Breast epithelium (tissue), 4 donors: ENCODE data around the gene PROK1. TPM values are rescaled to one million over a fixed set of nuclear protein-coding genes. Genes with fewer than 3 reads are reported as not detected.
"Not testable (repeated sequence)": the region's sequence is repeated elsewhere in the genome, so short reads cannot be mapped to it uniquely, and the experiment has no call there.

Source experiments
- DNase-seq, 2 donors: peaks; one replicate each; pipeline ENCODE4 v3.0.0-alpha.2; 2019; ENCODE audit warnings: low spot score in 2 of 2
- H3K27ac ChIP-seq, 2 donors: fragments of 200-600 bp; sonication (generic) in 1 of 2; one replicate each; pipeline ENCODE4 v1.5.1; 2016 to 2019; ENCODE audit warnings: mild to moderate bottlenecking in 1 of 2
- H3K27me3 ChIP-seq, 2 donors: fragments of 200-600 bp; sonication (generic) in 1 of 2; one replicate each; pipeline versions ENCODE4 v1.5.1 to v1.6.0; 2017 to 2019; ENCODE audit warnings: control low read depth in 1 of 2, mild to moderate bottlenecking in 1 of 2
- H3K36me3 ChIP-seq: fragments of 200-600 bp; one replicate; pipeline ENCODE4 v1.5.1; 2019
- H3K4me1 ChIP-seq, 2 donors: fragments of 200-600 bp; sonication (generic); one replicate each; pipeline ENCODE4 v1.5.1; 2016 to 2019; ENCODE audit warnings: control low read depth in 1 of 2
- H3K4me3 ChIP-seq, 3 donors: fragments of 200-600 bp; sonication (generic); 1 replicate in 2 of 3; 2 replicates in 1 of 3; pipeline ENCODE4 v1.5.1; 2016 to 2019; ENCODE audit warnings: mild to moderate bottlenecking in 3 of 3, moderate library complexity in 2 of 3
- H3K9me3 ChIP-seq, 2 donors: fragments of 200-600 bp; sonication (generic) in 1 of 2; one replicate each; pipeline ENCODE4 v1.5.1; 2016 to 2019; ENCODE audit warnings: control low read depth in 1 of 2
- CTCF ChIP-seq, 3 donors: fragments of 450-650 bp; IDR thresholded peaks; one replicate each; pipeline ENCODE4 v1.5.1; 2016 to 2017; ENCODE audit warnings: antibody characterized with exemption in 3 of 3, mild to moderate bottlenecking in 3 of 3, moderate library complexity in 3 of 3
- POLR2A ChIP-seq: fragments of 450-650 bp; IDR thresholded peaks from one replicate; pipeline ENCODE4 v1.6.1; 2016; ENCODE audit warnings: antibody characterized with exemption, mild to moderate bottlenecking, moderate library complexity
- POLR2AphosphoS5 ChIP-seq, 3 donors: sonication (generic); formaldehyde crosslinking; IDR thresholded peaks; one replicate each; pipeline ENCODE4 v1.6.1; 2017; ENCODE audit warnings: antibody characterized with exemption in 3 of 3
- intact Hi-C: fragments of 100-400 bp; cut with DNase I; formaldehyde crosslinking; loops from one replicate; pipeline ENCODE4 v1.15.1; 2023; ENCODE audit warnings: low total_unique reads
- total RNA-seq, 3 donors: library from RNA; depleted of rRNA; stranded (reverse); fragments of >200 nt; gene quantifications; one replicate each; pipeline ENCODE4 v1.1.0, GENCODE V29; 2016

PROK1 gene
- total RNA-seq, 3 donors from 2014 or later, result 0.66 to 42.9 (median 0.73) TPM

DNA sequence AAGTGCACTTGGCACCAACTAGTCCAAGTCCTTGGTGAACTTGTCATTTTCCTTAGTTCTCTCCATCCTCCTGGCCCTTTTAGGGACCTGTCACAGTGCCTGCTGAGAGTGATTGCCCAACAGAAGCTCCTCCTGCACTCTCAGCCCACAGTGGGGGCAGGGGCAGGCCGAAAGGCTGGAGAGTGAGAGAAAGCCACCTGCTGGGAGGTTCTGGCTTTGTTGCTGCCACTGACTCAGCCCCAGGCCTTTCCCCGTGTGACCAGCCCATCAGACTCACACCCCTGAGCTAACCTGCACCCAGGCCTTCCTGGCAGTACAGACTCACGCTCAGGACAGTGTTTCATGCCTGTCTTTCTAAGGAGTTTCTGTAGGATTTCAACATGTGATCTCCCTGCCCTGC is 17.1 kb upstream of the PROK1 start:
- TF ChIP-seq POLR2A, result no peak
- TF ChIP-seq CTCF (IDR thresholded peaks at IDR 0.05), result no peak
- no peak for TF ChIP-seq POLR2AphosphoS5 (IDR thresholded peaks at IDR 0.05)
- H3K36me3 ChIP-seq, result no peaks in the 10 kb centered on the region
- H3K27ac ChIP-seq, result no peak overlapping the region
- no peaks in the 10 kb centered on the region for H3K9me3 ChIP-seq
- H3K4me3 ChIP-seq, result no peak overlapping the region
- no peak for DNase-seq
- no peaks in the 10 kb centered on the region for H3K27me3 ChIP-seq
- no peaks in the 10 kb centered on the region for H3K4me1 ChIP-seq
- intact Hi-C loops, result no loop called here

DNA sequence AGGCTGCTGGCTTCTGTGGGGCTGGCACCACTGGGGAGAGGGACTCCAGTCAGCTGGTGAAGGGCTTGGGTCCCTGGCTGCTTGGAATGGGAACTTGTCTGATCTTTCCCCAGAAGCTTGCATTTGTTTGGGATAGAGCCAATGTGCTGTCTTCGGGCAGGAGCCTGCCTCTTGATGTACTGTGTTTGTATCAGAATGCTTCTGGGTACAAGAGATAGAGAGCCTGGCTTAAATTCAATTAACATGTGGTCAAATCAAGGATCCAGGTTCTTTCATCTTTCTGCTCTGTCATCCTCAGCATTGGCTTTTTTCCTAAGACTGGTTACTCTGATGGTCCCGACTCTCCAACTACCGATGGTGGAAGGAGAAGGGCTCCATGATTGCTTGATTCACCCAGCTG is 16.0 kb upstream of the PROK1 start:
- no peak for TF ChIP-seq POLR2AphosphoS5 (IDR thresholded peaks at IDR 0.05)
- no peak for TF ChIP-seq POLR2A
- TF ChIP-seq CTCF (IDR thresholded peaks at IDR 0.05), result no peak
- DNase-seq, result no peak
- intact Hi-C loops, result no loop called here

DNA sequence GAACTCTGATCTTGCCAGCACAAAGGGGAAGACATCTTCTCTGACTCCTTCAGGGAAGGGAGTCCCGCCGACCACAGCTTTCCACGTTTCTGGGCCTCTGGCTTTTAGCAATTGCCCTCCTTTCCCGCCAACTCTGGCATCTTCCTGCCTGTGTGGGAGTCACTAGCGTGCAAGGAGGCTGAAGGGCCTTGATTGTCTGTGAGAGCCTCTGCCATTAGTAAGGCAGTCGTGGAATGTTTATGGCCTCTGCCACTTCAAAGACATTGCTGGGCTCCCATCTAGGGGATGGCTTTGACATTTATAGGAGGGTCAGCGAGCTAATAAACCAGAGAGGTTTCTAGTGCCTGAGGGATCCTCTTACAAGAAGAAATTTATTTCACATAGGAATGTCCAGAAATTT is 14.3 kb upstream of the PROK1 start:
- DNase-seq, result no peak
- TF ChIP-seq CTCF (IDR thresholded peaks at IDR 0.05) (no peak), POLR2AphosphoS5 (IDR thresholded peaks at IDR 0.05) (no peak), POLR2A (no peak)
- no peak overlapping the region for H3K27ac ChIP-seq
- no peaks in the 10 kb centered on the region for H3K4me1 ChIP-seq
- no peak overlapping the region for H3K4me3 ChIP-seq
- H3K9me3 ChIP-seq, result no peaks in the 10 kb centered on the region
- H3K27me3 ChIP-seq, result no peaks in the 10 kb centered on the region
- H3K36me3 ChIP-seq, result no peaks in the 10 kb centered on the region
- intact Hi-C loops, result no loop called here

More for the DNA sequence above, 16.0 kb upstream of the PROK1 start:
- no peaks in the 10 kb centered on the region for H3K27me3 ChIP-seq
- no peaks in the 10 kb centered on the region for H3K4me1 ChIP-seq
- H3K27ac ChIP-seq, result no peak overlapping the region
- H3K4me3 ChIP-seq, result no peak overlapping the region
- H3K36me3 ChIP-seq, result no peaks in the 10 kb centered on the region
- no peaks in the 10 kb centered on the region for H3K9me3 ChIP-seq

DNA sequence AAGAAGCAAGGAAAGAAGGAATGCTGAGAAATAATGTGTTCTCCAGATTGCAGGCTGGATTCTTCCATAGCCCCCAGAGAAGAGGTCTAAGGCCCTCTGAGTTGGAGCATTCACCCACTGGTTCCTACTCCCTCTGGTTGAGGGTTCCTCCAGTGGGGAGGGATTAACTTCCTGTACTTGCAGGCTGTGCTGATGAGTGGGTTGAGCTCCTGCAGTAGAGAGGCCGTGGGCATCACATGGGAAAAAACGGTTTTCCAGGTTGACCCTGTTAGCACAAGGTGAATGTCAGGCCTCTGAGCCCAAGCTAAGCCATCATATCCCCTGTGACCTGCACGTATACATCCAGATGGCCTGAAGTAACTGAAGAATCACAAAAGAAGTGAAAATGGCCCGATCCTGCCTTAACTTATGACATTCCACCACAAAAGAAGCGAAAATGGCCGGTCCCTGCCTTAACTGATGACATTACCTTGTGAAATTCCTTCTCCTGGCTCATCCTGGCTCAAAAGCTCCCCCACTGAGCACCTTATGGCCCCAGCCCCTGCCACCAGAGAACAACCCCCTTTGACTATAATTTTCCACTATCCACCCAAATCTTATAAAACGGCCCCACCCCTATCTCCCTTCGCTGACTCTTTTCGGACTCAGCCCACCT is 13.2 kb upstream of the PROK1 start:
- H3K9me3 ChIP-seq, DNase-seq, intact Hi-C loops, H3K4me1 ChIP-seq, H3K27me3 ChIP-seq, H3K27ac ChIP-seq, H3K4me3 ChIP-seq, H3K36me3 ChIP-seq: not testable (repeated sequence)

DNA sequence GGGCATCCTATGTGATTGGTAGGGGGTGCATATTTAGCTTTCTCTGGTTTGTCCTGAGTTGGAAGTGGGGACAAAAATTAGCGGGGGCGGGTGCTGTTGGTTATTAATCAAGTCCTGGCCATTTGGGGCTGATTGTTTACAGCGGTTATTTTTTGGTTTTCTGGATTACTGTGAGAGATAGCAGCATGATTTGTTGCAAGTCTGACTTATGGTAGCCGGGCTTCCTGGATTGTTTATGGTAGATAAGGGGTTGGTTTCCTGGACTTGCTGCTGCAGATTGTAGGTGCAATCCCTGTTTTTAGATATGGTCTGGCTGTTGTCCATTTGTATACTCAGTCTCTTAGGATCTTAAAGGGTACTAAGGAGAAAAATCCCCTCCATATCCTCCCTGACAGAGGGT is 12.1 kb upstream of the PROK1 start:
- no peak overlapping the region for H3K4me3 ChIP-seq
- DNase-seq, result no peak
- no peaks in the 10 kb centered on the region for H3K9me3 ChIP-seq
- TF ChIP-seq POLR2A (no peak), CTCF (IDR thresholded peaks at IDR 0.05) (no peak), POLR2AphosphoS5 (IDR thresholded peaks at IDR 0.05) (no peak)
- H3K4me1 ChIP-seq, result no peaks in the 10 kb centered on the region
- no peak overlapping the region for H3K27ac ChIP-seq
- no peaks in the 10 kb centered on the region for H3K36me3 ChIP-seq
- no peaks in the 10 kb centered on the region for H3K27me3 ChIP-seq
- intact Hi-C loops, result no loop called here

DNA sequence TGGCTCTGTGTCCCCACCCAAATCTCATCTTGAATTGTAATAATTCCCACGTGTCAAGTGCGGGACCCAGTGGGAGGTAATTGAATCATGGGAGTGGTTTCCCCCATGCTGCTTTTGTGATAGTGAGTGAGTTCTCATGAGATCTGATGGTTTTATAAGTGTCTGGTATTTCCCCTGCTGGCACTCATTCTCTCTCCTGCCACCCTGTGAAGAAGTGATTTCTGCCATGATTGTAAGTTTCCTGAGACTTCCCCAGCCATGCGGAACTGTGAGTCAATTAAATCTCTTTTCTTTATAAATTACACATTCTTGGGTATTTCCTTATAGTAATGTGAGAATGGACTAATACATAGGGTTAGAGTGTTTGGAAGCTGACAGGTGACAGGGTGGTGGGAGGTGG is 11.1 kb upstream of the PROK1 start:
- DNase-seq, result not testable (repeated sequence)

More for the DNA sequence above, 11.1 kb upstream of the PROK1 start:
- intact Hi-C loops, H3K36me3 ChIP-seq, H3K4me1 ChIP-seq, H3K27me3 ChIP-seq, H3K9me3 ChIP-seq, H3K27ac ChIP-seq, H3K4me3 ChIP-seq: not testable (repeated sequence)
